Large intestine (tissue), 3 donors: Measurements from ENCODE around the gene PBOV1. TPM values are rescaled to one million over a fixed set of nuclear protein-coding genes. Genes with fewer than 3 reads are reported as not detected.
A peak's percentile ranks its signal among the peaks of the same experiment; 100 is the strongest.

ENCODE experiments used
- DNase-seq, 2 donors: peaks; one replicate each; pipeline versions ENCODE4 v3.0.0 to v3.0.0-alpha.2; 2013
- H3K27ac ChIP-seq: one replicate; pipeline ENCODE4 v1.5.1; 2013; ENCODE audit warnings: low read length
- H3K27me3 ChIP-seq: 2 replicates; pipeline ENCODE4 v1.6.1; 2013; ENCODE audit warnings: low read length; ENCODE audit not compliant: control insufficient read depth, insufficient read depth
- H3K36me3 ChIP-seq: 2 replicates; pipeline ENCODE4 v1.6.1; 2013; ENCODE audit warnings: low read length; ENCODE audit not compliant: control insufficient read depth, insufficient read depth
- H3K4me1 ChIP-seq: one replicate; pipeline ENCODE4 v1.6.1; 2013; ENCODE audit warnings: low read length; ENCODE audit not compliant: control insufficient read depth, insufficient read depth
- H3K4me3 ChIP-seq: one replicate; pipeline ENCODE4 v1.5.1; 2013; ENCODE audit warnings: low read length
- H3K9me3 ChIP-seq: one replicate; pipeline ENCODE4 v1.6.1; 2013; ENCODE audit warnings: mild to moderate bottlenecking, low read depth, low read length, moderate library complexity; ENCODE audit not compliant: control insufficient read depth
- WGBS: methylation state at CpG from one replicate; pipeline ENCODE4 v1.1.5; 2013; ENCODE audit warnings: low lambda C conversion rate; ENCODE audit not compliant: insufficient coverage; 5-methylcytosine and 5-hydroxymethylcytosine counted together
- polyA plus RNA-seq: library from polyadenylated mRNA; unstranded; fragments of 120-200 nt; gene quantifications from one replicate; pipeline ENCODE4 v1.2.1, GENCODE V29; 2013

PBOV1 gene
- polyA plus RNA-seq, 1 donor = not detected

GRCh38 chr6:138188278-138188941 is 29.9 kb downstream of the PBOV1 start:
- Histone ChIP-seq H3K27me3 (no peaks in the 10 kb centered on the region), H3K4me3 (no peak overlapping the region), H3K36me3 (no peaks in the 10 kb centered on the region), H3K27ac (no peak overlapping the region), H3K4me1 (no peaks in the 10 kb centered on the region), H3K9me3 (no peaks in the 10 kb centered on the region)
- peak in 1 of 2 donors; percentile 23 for DNase-seq
- WGBS = no CpG with 5 or more reads among the region's 5 CpGs

- H3K9me3 ChIP-seq = no peaks in the 10 kb centered on the region
- H3K27ac ChIP-seq = no peak overlapping the region
- H3K36me3 ChIP-seq = no peaks in the 10 kb centered on the region
- no peaks in the 10 kb centered on the region for H3K27me3 ChIP-seq
- H3K4me1 ChIP-seq = no peaks in the 10 kb centered on the region
- H3K4me3 ChIP-seq = no peak overlapping the region
- DNase-seq = no peak
- WGBS = no CpG with 5 or more reads among the region's 4 CpGs
Observed at GRCh38 chr6:138187156-138187555, 31.1 kb downstream of the PBOV1 start.

GRCh38 chr6:138184230-138184629 is 34.1 kb downstream of the PBOV1 start:
- Histone ChIP-seq H3K9me3 (no peaks in the 10 kb centered on the region), H3K27ac (no peak overlapping the region), H3K27me3 (no peaks in the 10 kb centered on the region), H3K36me3 (no peaks in the 10 kb centered on the region), H3K4me3 (no peak overlapping the region), H3K4me1 (no peaks in the 10 kb centered on the region)
- no peak for DNase-seq
- WGBS = no CpG with 5 or more reads among the region's 3 CpGs

GRCh38 chr6:138183790-138184134 is 34.5 kb downstream of the PBOV1 start:
- no peak overlapping the region for H3K4me3 ChIP-seq
- H3K27ac ChIP-seq = no peak overlapping the region
- 100% methylated on average over 1 of the region's 4 CpGs for WGBS
- H3K4me1 ChIP-seq = no peaks in the 10 kb centered on the region
- H3K36me3 ChIP-seq = no peaks in the 10 kb centered on the region
- no peaks in the 10 kb centered on the region for H3K9me3 ChIP-seq
- no peaks in the 10 kb centered on the region for H3K27me3 ChIP-seq
- no peak for DNase-seq

- DNase-seq = no peak
- no peaks in the 10 kb centered on the region for H3K4me1 ChIP-seq
- no peaks in the 10 kb centered on the region for H3K27me3 ChIP-seq
- H3K9me3 ChIP-seq = no peaks in the 10 kb centered on the region
- no peak overlapping the region for H3K4me3 ChIP-seq
- 83% methylated on average over 4 of the region's 8 CpGs for WGBS
- no peaks in the 10 kb centered on the region for H3K36me3 ChIP-seq
- H3K27ac ChIP-seq = no peak overlapping the region
Observed at GRCh38 chr6:138182939-138183789, 35.1 kb downstream of the PBOV1 start.

- no peak overlapping the region for H3K27ac ChIP-seq
- no peaks in the 10 kb centered on the region for H3K4me1 ChIP-seq
- no peak for DNase-seq
- H3K9me3 ChIP-seq = peaks cover 19% of the 10 kb centered on the region
- H3K27me3 ChIP-seq = no peaks in the 10 kb centered on the region
- no peaks in the 10 kb centered on the region for H3K36me3 ChIP-seq
- H3K4me3 ChIP-seq = no peak overlapping the region
- 100% methylated on average over 2 of the region's 2 CpGs for WGBS
Observed at GRCh38 chr6:138176652-138177232, 41.5 kb downstream of the PBOV1 start.

- no CpG with 5 or more reads among the region's 2 CpGs for WGBS
- no peaks in the 10 kb centered on the region for H3K36me3 ChIP-seq
- H3K4me1 ChIP-seq = no peaks in the 10 kb centered on the region
- no peak for DNase-seq
- H3K9me3 ChIP-seq = peaks cover 19% of the 10 kb centered on the region
- H3K27me3 ChIP-seq = no peaks in the 10 kb centered on the region
- no peak overlapping the region for H3K27ac ChIP-seq
- H3K4me3 ChIP-seq = no peak overlapping the region
Observed at GRCh38 chr6:138175596-138175995, 42.7 kb downstream of the PBOV1 start.

Other genes with a start within 250 kb of the PBOV1 start
- 77.6 TPM for gene PERP, start 111.1 kb downstream of the PBOV1 start, polyA plus RNA-seq
- 7.3 TPM for gene ARFGEF3, start 56.6 kb downstream of the PBOV1 start, polyA plus RNA-seq
- gene SMIM28, start 159.4 kb upstream of the PBOV1 start, polyA plus RNA-seq = 9.6 TPM
- gene HEBP2, start 185.7 kb upstream of the PBOV1 start, polyA plus RNA-seq = 31.6 TPM